KG1 (cell line): ENCODE measurements around the gene PAK4.
"Not testable (repeated sequence)": the region's sequence is repeated elsewhere in the genome, so short reads cannot be mapped to it uniquely, and the experiment has no call there.

Experiments used
- DNase-seq: peaks from one replicate; lab custom pipeline; 2025; lab: John Stamatoyannopoulos, UW

PAK4 gene

DNA sequence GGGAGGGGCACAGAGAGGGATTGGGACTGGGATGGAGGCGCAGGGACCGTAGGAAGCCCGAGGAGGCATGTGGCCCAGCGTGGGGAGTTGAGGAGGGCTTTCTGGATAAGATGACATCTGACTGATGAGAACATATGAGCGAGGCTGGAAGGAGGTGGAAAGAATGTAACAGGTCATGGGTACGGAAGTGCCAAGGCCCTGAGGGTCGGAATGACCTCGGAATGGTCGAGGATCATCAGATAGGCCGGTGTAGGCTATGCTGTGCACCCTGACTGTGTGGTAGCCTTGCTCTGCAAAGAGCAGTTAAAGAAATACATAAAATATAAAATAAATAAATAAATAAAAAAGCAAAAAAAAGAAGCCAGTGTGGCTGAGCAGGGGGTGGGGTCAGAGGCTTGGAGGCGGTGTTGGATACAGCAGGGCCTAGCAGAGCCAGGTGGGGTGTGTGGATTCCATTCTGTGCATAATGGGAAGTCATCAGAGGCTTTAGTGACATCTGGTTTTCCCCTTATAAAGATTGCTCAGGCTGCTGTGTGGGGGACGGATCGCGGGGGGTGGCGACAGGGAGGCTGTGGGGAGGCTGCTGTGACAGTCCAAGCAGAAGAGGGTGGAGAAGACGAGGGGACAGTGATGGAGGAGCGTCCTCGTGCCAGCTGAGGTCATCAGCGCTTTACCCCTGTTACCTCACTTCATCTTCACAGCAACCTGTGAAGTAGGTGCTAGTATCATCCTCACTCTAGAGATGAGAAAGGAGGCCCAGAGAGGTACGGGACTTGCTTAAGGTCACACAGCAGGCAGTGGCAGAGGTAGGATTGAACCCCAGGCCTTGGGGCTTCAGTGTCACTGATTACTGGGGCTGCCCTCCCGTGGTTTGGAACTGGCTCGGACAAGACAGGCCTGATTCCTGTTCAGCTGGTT, 5.0 kb downstream of the PAK4 start:
- no peak for DNase-seq

DNA sequence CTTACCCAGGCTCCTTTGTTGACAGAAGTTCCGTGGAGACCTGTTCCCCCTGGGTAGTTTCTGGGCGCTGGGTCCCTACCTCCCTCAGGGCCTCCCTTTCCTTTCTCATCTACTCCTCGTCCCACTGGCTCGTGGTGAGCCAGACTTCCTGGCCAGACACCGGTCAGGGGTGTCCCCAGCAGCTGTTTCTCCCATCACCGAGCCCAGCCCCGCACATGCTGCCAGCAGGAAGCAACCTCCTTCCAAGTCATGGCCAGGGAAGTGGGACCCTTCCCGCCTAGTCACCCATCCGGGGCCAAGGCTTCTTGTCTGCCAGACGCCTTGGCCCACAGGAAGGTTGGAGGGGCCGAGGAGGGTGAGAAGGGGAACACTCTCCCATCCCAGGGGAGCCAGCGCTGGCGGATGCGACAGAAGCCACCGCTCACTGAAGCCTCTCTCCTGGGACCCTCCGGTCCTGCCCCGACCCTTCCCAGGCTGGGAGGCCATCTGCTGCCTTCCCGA, 5.7 kb downstream of the PAK4 start:
- DNase-seq = no peak

DNA sequence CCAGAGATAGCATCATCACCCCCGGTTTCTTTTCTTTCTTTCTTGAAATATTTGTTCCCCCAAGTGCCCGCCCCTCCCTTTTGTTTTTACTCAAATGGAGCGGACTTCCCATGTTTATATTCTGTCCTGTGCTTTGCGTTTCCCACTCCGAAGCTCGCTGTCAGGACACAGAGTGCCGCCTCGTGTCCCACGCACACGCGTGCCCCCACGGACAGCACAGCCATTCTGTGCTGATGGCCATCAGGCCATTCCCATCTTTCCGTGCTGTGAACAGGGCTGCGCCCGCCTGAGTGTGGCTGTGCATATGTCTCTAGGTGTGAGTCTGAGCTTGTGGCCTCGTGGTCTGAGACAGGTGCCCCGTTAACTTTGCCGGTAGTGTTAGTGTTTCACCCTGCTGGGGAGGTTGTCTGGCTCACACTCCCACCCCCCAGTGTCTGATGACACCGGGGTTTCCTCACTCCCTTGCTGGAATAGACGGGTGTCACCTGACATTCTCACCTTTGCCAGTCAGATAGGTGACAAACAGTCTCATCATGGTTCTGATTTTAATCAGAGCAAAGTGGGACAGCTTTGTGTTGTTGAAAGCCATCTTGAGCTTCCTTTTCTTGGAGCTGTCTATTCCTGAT, 6.9 kb downstream of the PAK4 start:
- no peak for DNase-seq

DNA sequence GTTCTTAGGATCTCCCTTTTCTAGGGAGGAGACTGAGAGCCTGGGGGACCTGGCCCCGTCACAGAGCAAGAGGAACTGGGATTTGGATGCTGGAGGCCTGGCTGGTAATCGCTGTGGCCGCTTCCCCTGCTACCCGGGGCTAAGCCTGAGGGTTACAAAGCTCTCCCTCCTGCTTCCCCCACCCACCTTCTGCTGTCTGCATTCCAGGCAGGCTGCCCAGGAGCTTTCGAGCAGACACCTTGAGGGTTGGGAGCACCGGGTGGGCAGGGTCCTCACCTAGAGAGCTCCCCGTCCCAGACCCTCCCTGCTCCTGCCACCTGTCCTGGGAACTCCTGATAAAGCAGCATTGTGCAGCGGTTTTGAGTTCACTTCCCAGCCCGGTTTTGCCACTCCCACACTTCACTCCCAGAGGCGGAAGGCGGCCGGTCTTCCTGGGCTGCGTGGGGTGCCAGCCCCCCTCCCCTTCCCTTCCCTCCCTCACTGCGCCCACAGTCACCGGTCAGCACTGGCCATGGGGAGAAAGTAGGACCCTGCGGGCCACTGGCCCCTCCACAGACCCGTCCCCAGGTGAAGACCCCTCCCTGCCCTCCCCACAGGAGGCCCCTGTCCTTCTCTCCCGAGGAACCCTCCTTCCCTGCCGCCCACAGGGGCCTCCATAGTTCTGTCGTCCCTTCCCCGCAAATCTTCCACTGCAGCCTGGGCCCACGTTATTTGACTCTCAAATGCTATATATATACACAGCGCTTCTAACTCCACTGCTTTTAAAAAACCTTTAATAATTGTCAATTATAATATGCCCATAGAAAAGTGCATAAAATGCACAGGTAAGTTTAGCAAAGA, 8.1 kb downstream of the PAK4 start:
- no peak for DNase-seq

DNA sequence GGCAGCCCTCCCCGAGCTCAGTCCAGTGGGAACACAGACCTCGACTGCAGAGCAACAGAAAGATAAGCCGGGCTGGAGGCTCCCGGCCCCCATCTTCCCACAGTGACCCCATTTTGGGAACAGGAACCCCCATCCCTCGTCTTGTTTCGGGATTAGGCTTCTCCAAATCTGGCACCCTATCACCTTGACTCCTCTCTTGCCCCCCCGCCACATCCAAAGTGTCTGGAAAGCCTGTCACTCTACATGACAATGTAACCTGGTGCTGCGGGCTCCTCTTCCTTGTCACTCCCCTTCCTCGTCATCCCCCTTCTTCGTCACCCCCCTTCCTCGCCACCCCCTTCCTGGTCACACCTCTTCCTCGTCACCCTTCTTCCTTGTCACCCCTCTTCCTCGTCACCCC, 10.1 kb downstream of the PAK4 start:
- DNase-seq = no peak

DNA sequence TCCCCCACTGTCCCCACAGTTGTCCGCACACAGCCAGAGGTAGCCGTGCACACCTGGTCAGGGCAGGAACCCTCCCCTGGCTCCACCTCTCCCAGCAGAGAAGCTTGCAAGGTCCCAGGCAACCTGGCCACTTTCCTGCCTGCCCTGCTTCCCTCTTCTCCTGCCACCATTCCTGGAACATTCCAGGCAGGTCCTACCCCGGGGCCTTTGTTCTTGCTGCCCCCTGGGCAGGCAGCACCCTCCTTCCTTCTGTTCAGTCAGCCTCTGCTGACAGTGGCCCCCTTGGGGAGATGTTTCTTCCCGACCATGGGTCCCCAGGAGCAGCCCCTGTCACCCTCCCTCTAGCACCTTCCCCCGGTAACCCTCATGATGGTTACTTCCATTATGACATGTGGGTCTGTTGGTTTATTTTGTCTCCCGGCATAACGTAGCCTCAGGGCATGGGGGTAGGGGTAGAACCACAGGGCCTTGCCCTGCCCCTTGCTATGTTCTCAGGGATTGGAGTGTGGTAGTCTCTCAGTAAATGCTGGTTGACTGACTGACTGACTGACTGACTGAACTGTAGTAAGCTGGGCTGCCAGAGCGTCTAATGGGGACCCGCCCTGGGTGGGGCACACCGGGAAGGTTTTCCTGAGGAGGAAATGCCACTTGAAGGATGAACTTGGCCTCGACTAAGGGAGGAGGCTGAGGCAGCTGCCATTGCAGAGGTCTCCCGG, 10.8 kb downstream of the PAK4 start:
- DNase-seq = no peak

DNA sequence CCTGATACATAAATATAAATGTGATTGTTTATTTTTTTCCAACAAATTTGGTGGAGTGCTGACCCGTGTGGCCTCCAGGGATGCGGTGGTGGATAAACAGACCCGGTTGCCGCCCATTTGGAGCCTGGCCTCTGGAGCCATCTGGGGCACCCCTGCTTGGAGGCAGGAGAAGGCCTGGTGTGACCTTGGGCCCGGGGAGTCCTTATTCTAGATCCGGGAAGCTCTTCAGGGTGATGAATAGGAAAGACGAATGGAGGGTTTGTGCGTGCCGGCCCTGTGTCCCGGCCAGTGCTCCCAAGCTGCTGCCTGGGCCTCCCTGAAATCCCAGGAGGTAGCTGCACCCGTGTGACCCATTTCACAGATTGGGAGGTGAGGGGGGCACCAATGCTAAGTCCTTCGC, 11.5 kb downstream of the PAK4 start:
- DNase-seq = no peak

DNA sequence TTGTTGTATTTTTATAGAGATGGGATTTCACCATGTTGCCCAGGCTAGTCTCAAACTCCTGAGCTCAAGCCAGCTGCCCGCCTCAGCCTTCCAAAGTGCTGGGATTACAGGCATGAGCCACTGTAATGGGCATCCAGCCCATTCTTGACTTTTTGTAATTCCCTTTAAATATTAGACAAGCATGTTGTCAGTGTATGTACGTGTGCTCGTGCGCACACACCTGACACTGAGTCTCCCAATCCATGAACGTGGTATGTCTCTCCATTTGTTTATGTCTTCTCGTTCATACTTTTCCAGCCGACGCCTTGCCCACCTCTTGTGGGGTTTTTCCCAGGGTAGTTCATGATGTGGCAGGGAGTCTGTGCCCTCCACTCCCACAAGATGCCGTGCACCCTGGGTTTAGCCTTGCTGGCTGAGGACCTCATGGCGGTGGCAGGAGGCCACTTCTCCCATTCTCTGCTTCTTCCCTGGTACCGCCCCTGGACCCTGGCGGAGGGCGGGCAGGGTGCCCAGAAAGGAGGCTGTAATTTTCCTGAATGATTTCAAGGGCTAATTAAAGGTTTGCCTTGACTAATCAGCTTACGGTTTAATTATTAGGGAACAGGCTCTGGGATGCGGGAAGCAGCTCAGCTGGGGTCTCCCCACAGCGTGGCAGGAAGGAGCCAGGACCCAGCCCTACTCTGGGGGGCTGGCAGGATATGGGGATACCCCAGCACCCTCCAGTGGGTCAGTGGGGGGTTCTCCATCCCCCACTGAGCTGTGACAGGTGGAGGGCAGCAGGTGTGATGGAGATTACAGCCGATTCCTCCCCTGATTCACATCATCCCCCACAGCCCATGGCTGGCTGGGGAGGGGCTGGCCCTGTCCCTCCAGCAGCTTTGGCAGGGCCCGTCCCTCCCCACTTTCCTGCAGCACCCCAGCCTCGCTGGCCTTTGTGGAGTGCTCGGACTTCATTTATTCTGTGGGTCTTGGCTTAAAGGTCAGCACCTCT, 12.9 kb downstream of the PAK4 start:
- DNase-seq = no peak

DNA sequence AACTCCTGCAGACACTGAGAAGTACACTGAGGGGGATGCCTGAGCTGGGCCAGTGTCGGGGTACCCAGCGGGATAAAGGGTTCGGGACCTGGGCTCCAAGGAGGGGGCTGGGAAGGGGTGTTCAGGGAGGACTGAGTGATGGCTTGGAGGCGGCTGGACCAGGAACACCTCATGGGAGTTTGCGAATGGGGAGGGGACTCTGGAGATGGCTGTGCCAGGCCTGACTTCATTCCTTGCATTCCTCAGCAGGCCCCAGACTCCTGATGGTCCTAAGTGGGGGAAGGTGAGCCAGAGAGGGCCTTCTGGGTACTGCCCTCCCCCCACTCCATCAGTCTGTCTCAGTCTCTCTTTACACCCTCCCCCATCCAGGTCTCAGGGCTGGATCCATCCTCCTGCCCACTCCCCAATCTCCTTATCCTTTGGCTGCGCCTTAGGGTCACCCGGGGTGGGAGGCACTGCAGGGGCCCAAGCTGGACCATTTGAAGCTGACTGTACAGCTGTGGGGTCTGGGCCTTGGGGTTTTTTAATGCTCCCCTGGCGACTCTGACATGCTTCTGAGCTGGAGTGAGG, 13.8 kb downstream of the PAK4 start:
- no peak for DNase-seq

DNA sequence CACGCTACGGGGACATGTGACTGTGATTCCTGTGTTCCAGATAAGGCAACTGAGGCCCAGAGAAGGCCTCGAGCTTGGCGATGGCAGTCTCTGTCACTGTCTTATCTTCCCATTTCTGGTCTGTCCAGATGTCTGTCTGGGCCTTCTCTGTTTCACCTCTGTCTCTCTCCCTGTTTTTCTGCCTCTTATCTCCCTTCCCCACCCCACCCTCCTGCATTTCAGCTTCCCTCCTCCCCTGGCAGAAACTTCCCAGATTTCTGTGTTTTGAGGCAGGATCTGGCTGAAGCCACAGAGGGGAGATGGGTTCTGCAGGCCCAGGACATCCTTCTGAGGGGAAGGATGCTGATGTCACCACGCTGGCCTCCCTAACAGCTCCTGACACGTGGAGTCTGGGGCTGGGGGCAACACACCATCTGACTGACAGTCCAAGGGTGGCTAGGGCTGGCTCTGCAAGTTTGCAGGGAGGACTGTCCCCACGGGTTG, 14.4 kb downstream of the PAK4 start:
- DNase-seq = no peak

DNA sequence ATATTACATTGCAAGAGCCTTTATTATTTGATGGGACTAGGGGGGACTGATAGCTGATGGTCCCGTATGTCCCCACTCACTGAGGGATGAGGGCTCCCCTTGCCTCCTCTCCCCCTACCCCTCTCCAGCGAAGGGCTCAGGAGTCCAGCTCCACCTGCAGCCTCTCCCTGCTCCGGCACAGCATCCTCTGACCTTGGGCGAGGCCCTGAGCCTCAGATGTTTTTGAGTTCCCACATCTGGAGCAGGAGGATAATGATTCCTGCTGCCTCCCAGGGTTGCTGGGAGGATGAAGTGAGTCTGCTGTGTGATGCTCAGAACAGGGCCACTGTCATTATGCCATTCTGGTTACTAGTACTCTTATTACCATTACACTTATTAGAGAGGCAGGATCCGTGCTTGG, 15.0 kb downstream of the PAK4 start:
- no peak for DNase-seq

DNA sequence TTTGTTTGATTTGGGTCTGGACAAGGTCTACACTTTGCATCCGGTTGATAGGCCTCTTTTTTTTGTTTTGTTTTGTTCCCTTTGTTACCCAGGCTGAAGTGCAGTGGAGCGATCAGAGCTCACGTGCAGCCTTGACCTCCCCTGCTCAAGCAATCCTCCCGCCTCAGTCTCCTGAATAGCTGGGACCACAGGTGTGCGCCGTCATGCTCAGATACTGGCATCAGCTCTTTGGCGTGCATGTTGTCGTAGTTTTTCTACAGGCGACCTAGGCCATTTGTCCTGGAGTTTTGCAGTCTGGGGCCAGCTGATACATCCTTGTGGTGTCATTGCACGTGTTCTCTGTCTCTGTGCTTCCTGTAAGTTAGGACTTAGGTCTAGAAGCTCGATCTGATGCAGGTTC, 16.3 kb downstream of the PAK4 start:
- no peak for DNase-seq

DNA sequence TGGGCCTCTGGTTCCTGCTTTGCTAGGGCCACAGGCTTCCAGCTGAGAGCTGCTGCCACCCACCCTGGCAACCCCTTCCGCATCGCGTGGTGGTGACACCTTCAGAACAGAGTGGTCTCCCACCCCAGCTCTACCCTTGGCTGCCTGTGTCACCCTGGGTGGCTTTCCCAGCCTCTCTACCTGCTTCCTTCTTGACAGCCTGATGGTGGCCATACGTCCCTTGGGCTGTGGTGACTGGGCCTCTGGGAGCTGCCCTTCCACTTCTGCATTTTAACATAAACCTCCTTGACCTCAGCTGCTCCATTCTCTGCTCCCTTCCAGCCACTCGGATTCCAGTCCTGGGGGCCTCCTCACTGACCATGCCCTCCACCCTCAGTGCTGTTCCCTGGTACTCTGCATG, 17.0 kb downstream of the PAK4 start:
- no peak for DNase-seq

DNA sequence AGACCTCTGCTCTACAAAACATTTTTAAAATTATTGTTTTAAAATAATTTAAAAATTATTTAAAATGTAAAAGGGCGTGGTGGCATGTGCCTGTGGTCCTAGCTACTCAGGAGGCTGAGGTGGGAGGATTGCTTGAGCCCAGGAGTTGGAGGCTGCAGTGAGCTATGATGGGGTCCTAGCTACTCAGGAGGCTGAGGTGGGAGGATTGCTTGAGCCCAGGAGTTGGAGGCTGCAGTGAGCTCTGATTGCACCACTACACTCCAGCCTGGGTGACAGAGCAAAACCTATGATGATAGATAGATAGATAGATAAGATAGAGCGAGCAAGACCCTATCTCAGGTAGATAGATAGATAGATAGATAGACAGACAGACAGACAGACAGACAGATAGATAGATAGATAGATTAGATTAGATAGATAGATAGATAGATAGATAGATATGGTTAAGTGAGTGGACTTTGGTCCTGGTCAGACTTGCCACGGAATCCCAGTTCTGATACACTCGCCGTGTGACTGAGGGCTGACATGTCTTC, 18.2 kb downstream of the PAK4 start:
- not testable (repeated sequence) for DNase-seq

DNA sequence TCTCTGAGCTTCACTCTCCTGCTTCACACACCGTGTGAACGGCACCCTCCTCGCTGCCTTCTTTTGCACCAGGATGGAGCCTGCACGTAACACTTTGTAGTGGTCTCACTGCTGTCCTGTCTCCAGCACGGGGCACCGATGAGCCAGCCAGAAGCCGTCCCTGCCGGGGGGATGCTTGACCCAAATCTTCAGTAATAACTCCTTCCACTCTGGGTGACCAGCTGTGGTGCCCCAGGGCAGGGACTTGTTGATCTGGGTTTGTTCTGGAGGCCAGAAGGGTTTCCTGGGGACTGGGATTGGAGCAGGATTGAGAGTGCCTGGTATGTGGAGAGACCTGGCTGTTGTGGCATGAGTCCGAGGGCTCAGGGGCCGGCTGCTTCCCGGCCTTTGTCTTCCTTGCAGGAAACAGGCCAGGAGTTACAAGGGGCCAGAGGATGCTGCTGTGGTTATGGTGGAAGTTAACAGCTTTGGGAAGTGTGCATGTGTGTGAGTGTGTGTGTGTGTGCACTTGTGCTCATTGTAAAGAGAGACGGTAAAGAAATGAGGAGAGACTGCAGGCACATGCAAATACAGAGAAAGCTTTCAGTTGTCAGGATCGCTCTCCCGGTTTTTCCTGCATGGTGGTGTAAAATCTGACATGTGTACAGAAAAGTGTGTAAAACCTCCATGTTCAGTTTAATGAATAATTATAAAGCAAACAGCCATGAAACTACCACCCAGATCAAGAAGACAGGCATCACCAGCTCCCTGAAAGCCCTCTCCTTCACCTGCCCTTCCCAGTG, 18.9 kb downstream of the PAK4 start:
- DNase-seq = no peak

DNA sequence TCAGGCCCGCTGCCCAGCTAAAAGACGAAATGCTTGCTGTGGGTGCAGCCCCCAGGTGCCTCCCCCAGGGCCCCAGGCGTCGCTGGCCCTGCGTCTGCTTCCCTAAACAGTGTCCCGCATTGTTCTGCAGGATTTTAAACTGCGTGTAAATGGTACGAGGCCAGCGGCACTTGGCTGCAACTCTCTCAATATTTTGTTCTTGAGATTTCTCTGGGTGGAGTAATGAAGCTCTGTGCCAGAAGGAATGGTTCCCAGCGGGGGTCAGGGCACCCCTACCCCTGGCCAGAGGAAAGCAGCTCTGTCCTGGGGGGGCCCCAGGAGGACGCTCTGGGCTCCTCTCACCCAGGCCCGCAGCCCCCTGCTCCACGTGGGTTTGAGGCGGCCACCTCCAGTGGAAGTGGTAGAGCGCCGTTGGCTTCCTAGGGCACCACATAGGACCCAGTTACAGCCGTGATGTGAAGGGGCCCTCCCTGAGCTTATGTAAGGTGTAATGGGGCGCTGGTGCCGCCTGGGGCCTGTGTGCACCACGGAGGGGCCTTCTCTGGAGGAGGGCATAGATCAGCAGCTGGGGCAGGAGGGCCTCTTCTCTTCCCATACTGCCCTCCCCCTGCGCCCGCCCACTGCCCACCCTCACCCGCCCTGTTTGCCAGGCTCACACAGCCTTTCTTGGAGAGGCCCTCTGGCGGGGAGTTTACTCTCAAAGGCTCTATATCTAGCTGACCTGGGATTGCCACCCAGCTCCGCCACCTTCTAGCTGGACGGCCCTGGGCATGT, 19.8 kb downstream of the PAK4 start:
- DNase-seq = no peak

DNA sequence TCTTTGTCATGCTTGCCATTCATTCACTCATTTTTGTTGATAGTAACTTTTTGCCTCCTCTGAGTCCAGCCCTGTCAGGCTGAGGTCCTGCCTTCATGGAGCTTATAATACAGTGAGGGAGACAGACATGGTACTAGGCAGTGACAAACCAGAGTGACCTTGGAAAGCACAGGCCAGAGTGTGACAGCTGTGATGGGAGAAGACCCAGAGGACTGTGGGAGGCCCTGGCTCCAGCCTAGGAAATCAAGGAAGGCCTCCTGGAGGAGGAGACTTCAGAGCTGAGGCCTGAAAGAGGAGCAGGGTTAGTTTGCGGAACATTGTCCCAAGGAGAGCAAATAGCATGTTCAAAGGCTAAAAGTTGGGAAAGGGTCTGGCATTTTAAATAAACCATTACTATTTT, 20.5 kb downstream of the PAK4 start:
- DNase-seq = no peak
